HFF-Myc (cell line): ENCODE results near the gene SYN1.

Experiments
- DNase-seq: peaks from one replicate; pipeline ENCODE4 v3.0.0-alpha.2; 2011; ENCODE audit warnings: low read depth; ENCODE audit errors: extremely low read depth
- H3K4me3 ChIP-seq: replicated peaks from 2 replicates; pipeline ENCODE4 v1.5.1; 2011; ENCODE audit warnings: low read depth, mild to moderate bottlenecking, control low read depth, low read length
- TF ChIP-seq, protein P1 (sequence below): IDR thresholded peaks from 2 replicates; pipeline ENCODE4 v1.5.1; 2012; ENCODE audit warnings: mild to moderate bottlenecking, low read depth, low read length, control low read depth; ENCODE audit errors: missing control alignments

The SYN1 gene

DNA sequence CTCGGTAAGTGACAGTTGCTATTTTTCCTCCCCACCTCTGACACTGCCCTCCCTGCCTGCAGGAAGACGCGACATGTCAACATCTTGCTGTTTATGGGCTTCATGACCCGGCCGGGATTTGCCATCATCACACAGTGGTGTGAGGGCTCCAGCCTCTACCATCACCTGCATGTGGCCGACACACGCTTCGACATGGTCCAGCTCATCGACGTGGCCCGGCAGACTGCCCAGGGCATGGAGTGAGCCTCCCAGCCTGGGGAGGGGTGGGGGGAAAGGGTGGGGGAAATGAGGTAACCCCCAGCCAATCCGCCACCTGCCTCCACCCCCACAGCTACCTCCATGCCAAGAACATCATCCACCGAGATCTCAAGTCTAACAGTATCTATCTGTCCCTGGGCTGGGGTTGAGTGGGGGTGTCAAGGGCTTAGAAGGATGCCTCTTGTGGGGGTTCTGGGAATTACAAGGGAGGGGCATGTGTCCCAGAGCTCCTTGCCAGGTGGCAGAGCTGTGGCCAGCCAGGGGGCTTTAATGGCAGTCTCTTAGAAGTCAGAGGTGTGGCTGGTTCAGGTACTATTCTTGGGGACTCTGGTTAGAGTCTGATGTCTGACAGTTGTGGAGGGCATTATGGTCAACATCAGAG, 50.9 kb downstream of the SYN1 start:
- TF ChIP-seq, protein P1, sequence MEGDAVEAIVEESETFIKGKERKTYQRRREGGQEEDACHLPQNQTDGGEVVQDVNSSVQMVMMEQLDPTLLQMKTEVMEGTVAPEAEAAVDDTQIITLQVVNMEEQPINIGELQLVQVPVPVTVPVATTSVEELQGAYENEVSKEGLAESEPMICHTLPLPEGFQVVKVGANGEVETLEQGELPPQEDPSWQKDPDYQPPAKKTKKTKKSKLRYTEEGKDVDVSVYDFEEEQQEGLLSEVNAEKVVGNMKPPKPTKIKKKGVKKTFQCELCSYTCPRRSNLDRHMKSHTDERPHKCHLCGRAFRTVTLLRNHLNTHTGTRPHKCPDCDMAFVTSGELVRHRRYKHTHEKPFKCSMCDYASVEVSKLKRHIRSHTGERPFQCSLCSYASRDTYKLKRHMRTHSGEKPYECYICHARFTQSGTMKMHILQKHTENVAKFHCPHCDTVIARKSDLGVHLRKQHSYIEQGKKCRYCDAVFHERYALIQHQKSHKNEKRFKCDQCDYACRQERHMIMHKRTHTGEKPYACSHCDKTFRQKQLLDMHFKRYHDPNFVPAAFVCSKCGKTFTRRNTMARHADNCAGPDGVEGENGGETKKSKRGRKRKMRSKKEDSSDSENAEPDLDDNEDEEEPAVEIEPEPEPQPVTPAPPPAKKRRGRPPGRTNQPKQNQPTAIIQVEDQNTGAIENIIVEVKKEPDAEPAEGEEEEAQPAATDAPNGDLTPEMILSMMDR = no peak
- H3K4me3 ChIP-seq = no peak overlapping the region
- no peak for DNase-seq

DNA sequence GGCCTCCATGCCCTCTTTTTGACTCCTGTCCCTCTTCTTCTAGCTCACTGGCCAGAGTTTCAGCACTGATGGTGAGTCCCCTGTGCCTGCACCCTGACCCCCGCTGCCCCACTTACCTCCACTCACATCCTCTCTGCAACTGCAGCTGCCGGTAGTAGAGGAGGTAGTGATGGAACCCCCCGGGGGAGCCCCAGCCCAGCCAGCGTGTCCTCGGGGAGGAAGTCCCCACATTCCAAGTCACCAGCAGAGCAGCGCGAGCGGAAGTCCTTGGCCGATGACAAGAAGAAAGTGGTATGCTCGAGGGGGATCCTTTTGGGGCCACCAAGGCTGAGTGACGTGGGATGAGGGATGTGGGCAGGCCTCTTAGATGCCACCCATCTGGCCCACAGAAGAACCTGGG, 52.8 kb downstream of the SYN1 start:
- DNase-seq = no peak
- H3K4me3 ChIP-seq = no peak overlapping the region
- TF ChIP-seq, protein P1 = no peak

- H3K4me3 ChIP-seq = no peak overlapping the region
- DNase-seq = no peak
- TF ChIP-seq, protein P1 = no peak
Measured at GRCh38 chrX:47564438-47565085, 55.1 kb downstream of the SYN1 start.

- DNase-seq = no peak
- TF ChIP-seq, protein P1 = no peak
- H3K4me3 ChIP-seq = no peak overlapping the region
Measured at GRCh38 chrX:47563801-47564315, 55.8 kb downstream of the SYN1 start.

GRCh38 chrX:47562615-47563243, 56.9 kb downstream of the SYN1 start:
- no peak overlapping the region for H3K4me3 ChIP-seq
- DNase-seq = no peak
- TF ChIP-seq, protein P1 = peak; percentile 30

- H3K4me3 ChIP-seq = peak overlapping the region; percentile 61
- TF ChIP-seq, protein P1 = no peak
- no peak for DNase-seq
Measured at GRCh38 chrX:47561659-47562151, 58.0 kb downstream of the SYN1 start.
